Stimulated activated CD4-positive, alpha-beta T cell treated with anti-CD3 and anti-CD28 coated beads, TNF-alpha, amount 100 ng/mL, for 1 hour (primary cell): ENCODE measurements around the gene PCSK9.

Experiments used
- DNase-seq, 3 donors: peaks; one replicate each; pipeline ENCODE4 v3.0.0-alpha.2; 2020; ENCODE audit warnings: low read depth in 3 of 3, low spot score in 1 of 3

The PCSK9 gene

DNA sequence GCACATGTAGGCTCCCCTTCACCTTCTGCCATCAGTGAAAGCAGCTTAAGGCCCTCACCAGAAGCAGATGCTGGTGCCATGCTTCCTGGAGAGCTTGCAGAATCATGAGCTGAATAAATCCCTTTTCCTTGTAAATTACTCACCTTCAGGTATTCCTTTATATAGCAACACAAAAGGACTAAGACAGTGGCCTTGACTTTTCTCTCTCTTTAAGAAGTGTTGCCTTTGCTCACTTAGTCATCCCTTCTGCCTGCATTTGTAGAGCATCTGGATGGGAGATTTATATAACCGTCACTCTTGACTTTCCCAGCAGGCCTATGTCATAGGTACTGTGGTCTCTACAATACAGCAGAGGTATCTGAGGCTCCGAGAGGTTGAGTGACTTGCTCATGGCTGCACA is 3.7 kb downstream of the PCSK9 start:
- DNase-seq: no peak

DNA sequence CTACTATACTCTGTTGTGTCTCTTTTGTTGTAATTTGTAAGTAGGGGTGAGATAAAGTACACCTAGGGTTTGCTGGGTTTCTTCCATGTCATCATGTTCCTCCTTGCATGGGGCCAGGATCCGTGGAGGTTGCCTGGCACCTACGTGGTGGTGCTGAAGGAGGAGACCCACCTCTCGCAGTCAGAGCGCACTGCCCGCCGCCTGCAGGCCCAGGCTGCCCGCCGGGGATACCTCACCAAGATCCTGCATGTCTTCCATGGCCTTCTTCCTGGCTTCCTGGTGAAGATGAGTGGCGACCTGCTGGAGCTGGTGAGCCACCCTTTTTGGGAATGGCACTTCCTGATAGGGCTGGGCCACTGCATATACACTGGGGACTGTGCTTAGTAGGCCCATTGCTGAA is 4.4 kb downstream of the PCSK9 start:
- DNase-seq: no peak

DNA sequence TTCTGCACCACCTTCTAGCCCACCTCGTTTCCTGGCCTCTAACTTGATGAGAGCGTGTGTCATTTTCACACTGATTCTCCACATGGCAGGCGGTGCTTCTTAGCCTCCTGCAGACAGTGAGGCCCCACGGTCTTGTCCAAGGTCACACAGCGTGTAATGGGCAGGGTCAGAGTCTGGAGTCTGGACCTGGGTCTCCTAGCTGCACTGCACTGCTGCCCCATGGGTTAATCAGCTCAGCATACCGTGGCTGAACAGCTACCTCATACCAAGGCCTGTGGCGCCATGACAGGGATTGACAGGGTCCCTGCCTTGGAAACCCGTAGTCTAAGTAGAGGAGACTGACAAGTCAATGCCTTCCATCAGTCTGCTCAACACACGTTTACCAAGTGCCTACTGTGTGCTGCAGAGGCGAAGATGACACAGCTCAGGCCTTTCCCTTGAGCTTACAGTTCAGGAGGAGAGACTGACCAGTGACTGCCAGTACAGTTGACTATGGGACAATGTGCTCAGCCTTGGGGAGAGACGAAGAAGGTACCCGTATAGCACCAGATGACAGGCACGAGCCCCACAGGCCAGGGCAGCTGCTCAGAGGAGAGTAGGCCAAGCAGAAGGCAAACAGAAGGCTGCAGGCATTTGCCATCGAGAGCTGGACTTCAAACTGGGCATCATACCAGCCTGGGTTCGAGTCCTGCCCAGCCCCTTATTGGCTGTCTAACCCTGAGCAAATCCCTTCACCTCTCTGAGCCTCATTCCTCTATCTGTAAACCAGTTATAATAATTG is 5.5 kb downstream of the PCSK9 start:
- no peak for DNase-seq

DNA sequence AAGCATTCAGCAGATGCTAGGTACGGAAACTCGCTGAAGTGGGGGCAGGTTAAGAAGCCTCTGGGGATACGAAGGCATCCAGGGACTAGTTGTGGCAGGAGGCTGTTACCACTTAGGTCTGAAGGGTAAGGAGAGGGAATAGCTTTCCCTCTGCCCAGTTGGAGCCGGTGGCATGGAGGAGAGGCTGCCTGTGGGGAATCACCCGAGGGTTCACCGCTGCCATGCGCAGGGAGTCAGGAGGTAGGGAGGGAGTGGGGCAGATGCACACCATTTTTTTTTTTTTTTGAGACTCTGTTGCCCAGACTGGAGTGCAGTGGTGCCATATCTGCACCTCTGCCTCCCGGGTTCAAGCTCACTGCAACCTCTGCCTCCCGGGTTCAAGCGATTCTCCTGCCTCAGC is 6.1 kb downstream of the PCSK9 start:
- no peak for DNase-seq

- DNase-seq: no peak
These were observed 7.5 kb downstream of the PCSK9 start for GRCh38 chr1:55046871-55047270.

- DNase-seq: no peak
These were observed 8.3 kb downstream of the PCSK9 start for GRCh38 chr1:55047611-55048010.

GRCh38 chr1:55048453-55049270 is 9.3 kb downstream of the PCSK9 start:
- DNase-seq: no peak

DNA sequence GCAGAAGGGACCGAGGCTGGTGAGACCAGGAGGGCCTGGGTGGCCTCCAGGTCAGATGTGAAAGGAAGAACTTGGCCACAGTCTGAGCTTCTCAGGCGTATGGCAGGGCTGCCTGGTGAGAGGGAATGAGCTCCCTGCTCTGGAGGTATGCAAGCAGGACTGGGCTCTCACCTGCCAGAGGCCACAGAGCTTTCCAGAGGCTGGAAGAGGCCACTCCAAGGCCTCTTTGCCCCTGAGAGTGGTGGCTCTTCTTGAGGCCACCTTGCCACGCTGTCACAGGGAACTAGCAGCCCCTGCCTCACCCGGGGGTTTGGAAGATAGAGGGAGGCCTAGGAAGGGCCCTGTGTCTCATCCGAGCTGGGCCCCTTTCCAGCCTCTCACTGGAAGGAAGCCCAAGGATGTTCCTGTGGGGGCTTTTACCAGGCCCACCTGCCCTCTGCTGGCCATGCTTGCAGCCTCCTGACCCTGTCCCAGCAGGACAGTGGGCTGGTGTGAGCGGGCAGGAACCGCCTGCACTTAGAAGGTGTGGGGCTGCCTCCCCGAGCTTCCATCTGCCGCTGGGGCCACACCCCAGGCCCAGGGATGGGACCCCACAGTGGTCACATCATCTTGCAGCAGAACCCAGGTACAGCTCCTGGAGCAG is 10.0 kb downstream of the PCSK9 start:
- DNase-seq: no peak

GRCh38 chr1:55049914-55050278 is 10.5 kb downstream of the PCSK9 start:
- no peak for DNase-seq

DNA sequence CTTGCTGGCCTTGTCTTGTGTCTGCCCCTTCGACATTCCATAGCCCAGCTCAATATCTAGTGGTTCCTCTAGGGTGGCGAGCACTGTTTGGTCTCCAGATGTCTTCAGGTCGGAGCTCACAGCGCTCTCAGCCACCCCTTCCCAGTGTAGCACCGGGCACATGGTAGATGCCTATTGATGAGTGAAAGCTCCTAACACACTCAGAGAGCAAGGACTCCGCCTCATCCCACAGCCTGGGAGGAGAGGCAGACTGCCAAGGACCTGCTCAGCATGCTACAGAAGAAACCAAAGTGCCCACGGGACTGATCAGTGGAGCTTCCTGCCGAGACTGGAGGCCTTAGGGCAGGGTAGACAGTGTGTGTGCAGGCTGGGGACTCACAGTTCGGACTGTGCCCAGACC is 10.9 kb downstream of the PCSK9 start:
- DNase-seq: no peak

DNA sequence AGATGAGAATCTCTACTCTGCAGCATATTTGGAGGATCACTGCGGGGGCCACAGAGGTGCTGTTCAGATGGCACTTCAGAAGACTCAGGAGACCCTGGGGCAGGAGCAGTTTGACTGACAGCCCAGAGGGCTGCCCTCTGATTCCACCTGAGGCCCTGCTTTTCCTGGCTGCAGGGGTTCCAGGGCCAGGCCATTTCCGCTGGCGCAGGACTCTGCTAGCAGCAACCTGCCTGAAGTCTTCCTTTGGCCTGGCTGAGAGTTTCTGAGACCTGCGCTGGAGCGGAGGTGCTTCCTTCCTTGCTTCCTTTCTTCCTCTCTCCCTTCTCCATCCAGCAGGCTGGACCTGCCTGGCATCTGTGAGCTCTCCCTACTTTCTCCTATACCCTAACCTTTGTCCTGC is 11.8 kb downstream of the PCSK9 start:
- no peak for DNase-seq

DNA sequence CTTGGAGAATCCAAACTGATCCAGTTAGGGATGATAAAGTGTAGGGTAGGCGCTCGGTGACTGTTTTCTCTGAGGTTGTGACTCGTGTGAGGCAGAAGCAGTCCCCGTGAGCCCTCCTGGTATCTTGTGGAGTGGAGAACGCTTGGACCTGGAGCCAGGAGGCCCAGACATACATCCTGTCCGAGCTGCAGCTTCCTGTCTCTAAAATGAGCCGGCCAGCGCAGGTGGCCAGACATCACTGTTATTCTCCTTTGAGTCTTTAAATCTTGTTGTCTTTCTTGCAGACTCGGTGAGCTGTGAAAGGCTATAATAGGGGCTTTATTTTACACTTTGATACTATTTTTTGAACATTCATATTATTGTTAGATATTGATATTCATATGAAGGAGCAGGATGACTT is 12.3 kb downstream of the PCSK9 start:
- no peak for DNase-seq

DNA sequence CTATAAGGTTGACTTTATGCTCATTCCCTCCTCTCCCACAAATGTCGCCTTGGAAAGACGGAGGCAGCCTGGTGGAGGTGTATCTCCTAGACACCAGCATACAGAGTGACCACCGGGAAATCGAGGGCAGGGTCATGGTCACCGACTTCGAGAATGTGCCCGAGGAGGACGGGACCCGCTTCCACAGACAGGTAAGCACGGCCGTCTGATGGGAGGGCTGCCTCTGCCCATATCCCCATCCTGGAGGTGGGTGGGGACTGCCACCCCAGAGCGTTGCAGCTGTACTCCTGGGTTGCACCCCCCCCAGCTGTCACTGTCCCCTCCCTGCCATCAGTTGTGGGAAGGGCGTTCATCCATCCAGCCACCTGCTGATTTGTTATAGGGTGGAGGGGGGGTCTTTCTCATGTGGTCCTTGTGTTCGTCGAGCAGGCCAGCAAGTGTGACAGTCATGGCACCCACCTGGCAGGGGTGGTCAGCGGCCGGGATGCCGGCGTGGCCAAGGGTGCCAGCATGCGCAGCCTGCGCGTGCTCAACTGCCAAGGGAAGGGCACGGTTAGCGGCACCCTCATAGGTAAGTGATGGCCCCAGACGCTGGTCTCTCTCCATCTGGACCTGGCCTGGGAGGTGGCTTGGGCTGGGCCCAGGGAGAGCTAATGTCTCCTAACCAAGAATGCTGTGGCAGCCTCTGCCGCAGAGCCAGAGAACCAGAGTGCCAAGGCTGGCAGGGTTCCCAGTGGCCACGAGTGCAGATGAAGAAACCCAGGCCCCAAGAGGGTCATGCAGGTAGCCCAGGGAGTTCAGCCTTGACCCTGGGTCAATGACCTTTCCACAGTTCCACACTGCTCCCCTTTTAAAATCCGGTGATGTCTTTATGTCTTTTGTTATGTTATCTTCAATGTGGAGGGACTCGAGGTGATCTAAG is 13.1 kb downstream of the PCSK9 start:
- DNase-seq: no peak

DNA sequence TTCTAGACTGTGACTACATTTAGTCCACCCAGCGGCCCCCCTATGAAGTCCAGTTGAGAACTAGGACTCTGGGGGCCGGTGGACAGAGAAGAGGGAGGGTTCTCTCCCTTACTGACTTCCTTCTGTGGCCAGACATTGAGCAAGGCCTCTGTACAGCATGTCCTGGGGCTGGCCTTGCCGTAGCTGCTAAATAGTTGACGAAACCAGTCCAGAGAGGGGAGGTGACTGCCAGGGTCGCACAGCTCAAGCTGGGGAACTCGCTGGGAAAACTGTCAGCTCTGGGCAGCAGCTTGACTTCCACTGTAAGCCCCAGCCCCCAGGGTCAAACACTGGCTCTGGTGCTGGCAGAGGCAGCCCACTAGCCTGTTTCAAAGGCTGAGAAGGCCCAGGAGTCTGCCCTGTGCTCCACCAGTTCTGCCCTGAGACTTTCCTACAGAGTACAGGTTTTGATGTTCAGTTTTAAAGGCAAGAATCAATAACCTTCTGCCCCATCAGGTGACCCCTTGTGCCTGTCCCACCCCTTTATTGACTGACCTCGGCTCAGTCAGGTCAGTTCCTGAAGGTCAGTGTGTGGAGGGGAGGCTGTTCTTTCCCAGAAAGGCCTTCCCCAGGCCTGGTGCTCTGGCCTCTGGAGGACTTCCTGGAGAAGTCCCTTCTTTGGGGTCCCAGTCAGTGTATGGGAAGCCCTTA is 14.1 kb downstream of the PCSK9 start:
- no peak for DNase-seq

GRCh38 chr1:55054396-55054795 is 15.0 kb downstream of the PCSK9 start:
- no peak for DNase-seq

GRCh38 chr1:55055084-55055882 is 15.9 kb downstream of the PCSK9 start:
- DNase-seq: no peak

DNA sequence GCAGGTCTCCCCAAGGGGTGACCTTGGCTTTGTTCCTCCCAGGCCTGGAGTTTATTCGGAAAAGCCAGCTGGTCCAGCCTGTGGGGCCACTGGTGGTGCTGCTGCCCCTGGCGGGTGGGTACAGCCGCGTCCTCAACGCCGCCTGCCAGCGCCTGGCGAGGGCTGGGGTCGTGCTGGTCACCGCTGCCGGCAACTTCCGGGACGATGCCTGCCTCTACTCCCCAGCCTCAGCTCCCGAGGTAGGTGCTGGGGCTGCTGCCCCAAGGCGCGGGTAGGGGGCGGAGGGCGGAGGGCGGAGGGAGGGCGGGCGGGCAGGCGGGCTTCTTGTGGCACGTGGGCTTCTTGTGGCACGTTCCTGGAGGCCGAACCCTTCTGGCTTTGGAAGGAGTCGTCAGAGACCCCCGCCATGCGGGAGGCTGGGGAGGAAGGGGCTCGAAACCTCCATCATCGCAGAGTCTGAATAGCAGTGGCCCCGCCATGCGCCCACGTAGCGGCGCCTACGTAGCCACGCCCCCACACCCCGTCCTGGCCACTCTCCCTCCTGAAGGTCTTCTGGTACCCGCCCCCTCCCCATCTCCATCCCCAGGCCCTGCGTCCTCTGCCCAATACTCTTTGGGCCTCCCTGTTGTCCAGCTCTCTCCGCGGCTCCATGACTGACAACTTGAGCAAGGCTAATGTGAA is 16.7 kb downstream of the PCSK9 start:
- DNase-seq: no peak

DNA sequence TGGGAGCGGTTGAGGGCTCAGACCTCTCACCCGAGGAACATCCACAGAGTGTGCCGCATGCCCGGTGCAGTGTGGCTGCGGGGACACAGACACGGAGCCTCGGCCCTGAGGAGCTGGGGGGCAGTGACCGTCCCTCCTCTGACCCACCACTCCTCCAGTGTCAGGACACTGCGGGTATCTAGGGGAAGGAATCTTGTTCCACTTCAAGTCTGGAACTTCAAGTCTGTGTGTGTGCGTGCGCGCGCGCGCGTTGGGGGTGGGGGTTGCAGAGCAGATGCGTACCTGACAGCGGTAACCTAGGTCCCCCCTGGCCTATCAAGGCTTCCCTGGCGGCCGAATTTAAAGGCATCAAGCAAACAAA is 17.3 kb downstream of the PCSK9 start:
- no peak for DNase-seq

- no peak for DNase-seq
These were observed 18.1 kb downstream of the PCSK9 start for GRCh38 chr1:55057270-55057955.
